Measurements from ENCODE around the gene FAM118A. TPM values are rescaled to one million over a fixed set of nuclear protein-coding genes. Genes with fewer than 3 reads are reported as not detected.
A peak's percentile ranks its signal among the peaks of the same experiment; 100 is the strongest.
"Not testable (repeated sequence)": the region's sequence is repeated elsewhere in the genome, so short reads cannot be mapped to it uniquely, and the experiment has no call there.

Gene FAM118A
- total and polyA plus RNA-seq, 9 donors: 21.9 to 57.8 (median 30.0) TPM

- TF ChIP-seq POLR2A (IDR thresholded peaks at IDR 0.05) (no peak), EP300 (IDR thresholded peaks at IDR 0.05) (no peak), CTCF (IDR thresholded peaks at IDR 0.05) (no peak)
- Histone ChIP-seq H3K27ac (no peak overlapping the region), H3K9me3 (no peaks in the 10 kb centered on the region), H3K4me3 (no peak overlapping the region), H3K27me3 (no peaks in the 10 kb centered on the region), H3K36me3 (no peaks in the 10 kb centered on the region), H3K4me1 (ENCODE audit: insufficient read depth) (peaks cover 3% of the 10 kb centered on the region)
- no peak for DNase-seq
- WGBS, 3 donors: 81 to 90% (median 88%) methylated on average over 7 of the region's 7 CpGs
- intact Hi-C loops (cut with DNase I): no loop called here
Measured at GRCh38 chr22:45323695-45324094, 14.0 kb downstream of the FAM118A start.

- 93 to 95% (median 93%) methylated on average over 12 of the region's 12 CpGs for WGBS, 3 donors
- Histone ChIP-seq H3K4me3 (no peak overlapping the region), H3K27ac (no peak overlapping the region), H3K9me3 (no peaks in the 10 kb centered on the region), H3K27me3 (no peaks in the 10 kb centered on the region), H3K4me1 (ENCODE audit: insufficient read depth) (peaks cover 2% of the 10 kb centered on the region), H3K36me3 (no peaks in the 10 kb centered on the region)
- intact Hi-C loops (cut with DNase I): no loop called here
- no peak for DNase-seq
- TF ChIP-seq EP300 (IDR thresholded peaks at IDR 0.05): no peak
- no peak for TF ChIP-seq CTCF (IDR thresholded peaks at IDR 0.05)
- TF ChIP-seq POLR2A (IDR thresholded peaks at IDR 0.05): no peak
Measured at GRCh38 chr22:45324311-45324711, 14.6 kb downstream of the FAM118A start.

- H3K36me3 ChIP-seq: not testable (repeated sequence)
Measured at GRCh38 chr22:45328261-45328660, 18.5 kb downstream of the FAM118A start.

GRCh38 chr22:45328822-45329529 is 19.2 kb downstream of the FAM118A start:
- intact Hi-C loops (cut with DNase I): no loop called here
- Histone ChIP-seq H3K27ac (no peak overlapping the region), H3K36me3 (no peaks in the 10 kb centered on the region), H3K4me1 (ENCODE audit: insufficient read depth) (no peaks in the 10 kb centered on the region), H3K4me3 (no peak overlapping the region), H3K9me3 (no peaks in the 10 kb centered on the region), H3K27me3 (no peaks in the 10 kb centered on the region)
- DNase-seq: no peak
- TF ChIP-seq EP300 (IDR thresholded peaks at IDR 0.05) (no peak), POLR2A (IDR thresholded peaks at IDR 0.05) (no peak), CTCF (IDR thresholded peaks at IDR 0.05) (no peak)
- WGBS, 3 donors: 61 to 65% (median 62%) methylated on average over 8 of the region's 8 CpGs

More at GRCh38 chr22:45328261-45328660, 18.5 kb downstream of the FAM118A start:
- H3K27me3 ChIP-seq; DNase-seq; H3K4me1 ChIP-seq (ENCODE audit: insufficient read depth); H3K27ac ChIP-seq; intact Hi-C loops (cut with DNase I); H3K4me3 ChIP-seq; H3K9me3 ChIP-seq: not testable (repeated sequence)
- WGBS, 3 donors: 87 to 94% (median 88%) methylated on average over 7 to 8 of the region's 8 CpGs

GRCh38 chr22:45329530-45329936 is 19.8 kb downstream of the FAM118A start:
- WGBS, 3 donors: 68 to 85% (median 71%) methylated on average over 12 of the region's 12 CpGs

More at GRCh38 chr22:45329530-45329936, 19.8 kb downstream of the FAM118A start:
- Histone ChIP-seq H3K36me3 (no peaks in the 10 kb centered on the region), H3K4me1 (ENCODE audit: insufficient read depth) (no peaks in the 10 kb centered on the region), H3K4me3 (no peak overlapping the region), H3K27ac (no peak overlapping the region), H3K27me3 (no peaks in the 10 kb centered on the region), H3K9me3 (no peaks in the 10 kb centered on the region)
- peak in 1 of 5 donors; percentile 57 for DNase-seq
- TF ChIP-seq EP300 (IDR thresholded peaks at IDR 0.05): no peak
- TF ChIP-seq POLR2A (IDR thresholded peaks at IDR 0.05): no peak
- TF ChIP-seq CTCF (IDR thresholded peaks at IDR 0.05): no peak
- intact Hi-C loops (cut with DNase I): no loop called here
